Measurements from ENCODE around the gene C11orf21. TPM values are rescaled to one million over a fixed set of nuclear protein-coding genes. Genes with fewer than 3 reads are reported as not detected.
A peak's percentile ranks its signal among the peaks of the same experiment; 100 is the strongest.

Gene C11orf21
- total and polyA plus RNA-seq, 2 of the 8 experiments (the other 6 are each of a cell fraction or from before 2014, with no cell fraction given) = not detected

GRCh38 chr11:2287091-2287490 lies 14.6 kb downstream of the C11orf21 start:
- Histone ChIP-seq H3K4me2 (ENCODE audit: insufficient read depth in 1 of 2, low read depth in 2 of 2, low read length in 2 of 2) (no peak overlapping the region), H2AFZ (ENCODE audit: low read length) (no peak overlapping the region), H3K18ac (ENCODE audit: extremely low read depth, low read length) (no peak overlapping the region), H3K56ac (replicated peaks; ENCODE audit: insufficient read length, low read depth, low read length) (no peak overlapping the region), H2BK120ac (replicated peaks; ENCODE audit: low read depth, low read length) (no peak overlapping the region), H3K36me3 (ENCODE audit: control insufficient read depth in 2 of 4, insufficient read depth in 4 of 4, low read length in 3 of 4) (no peaks in the 10 kb centered on the region), H3K4me1 (replicated peaks in 1 of 4; ENCODE audit: control insufficient read depth in 3 of 4, insufficient read depth in 4 of 4, low read length in 3 of 4) (peaks cover 0 to 5% (median 3%) of the 10 kb centered on the region in 4 experiments; a peak in 2 of 7 replicates), H3K27ac (ENCODE audit: low read depth, low read length) (no peak overlapping the region), H4K91ac (replicated peaks; ENCODE audit: insufficient read length, low read length) (no peak overlapping the region), H3K9me3 (ENCODE audit: insufficient read depth in 2 of 2, low read depth in 1 of 2, low read length in 1 of 2) (no peaks in the 10 kb centered on the region), H3K23ac (ENCODE audit: insufficient read length) (no peak overlapping the region), H3K79me1 (ENCODE audit: low read depth, low read length) (no peaks in the 10 kb centered on the region), H3K14ac (ENCODE audit: insufficient read length) (no peak overlapping the region), H3K9ac (replicated peaks in 1 of 4; ENCODE audit: extremely low read depth in 1 of 4, low read depth in 3 of 4, low read length in 3 of 4) (no peak overlapping the region), H2BK12ac (ENCODE audit: low read depth, low read length) (0 out of 2 replicates have a peak overlapping the region, but pooled peaks have one; percentile 4), H4K8ac (ENCODE audit: extremely low read depth, insufficient read depth, low read length) (no peak overlapping the region), H2BK5ac (ENCODE audit: low read depth, low read length) (no peak overlapping the region), H3K27me3 (replicated peaks in 1 of 4; ENCODE audit: control insufficient read depth in 3 of 4, extremely low read depth in 1 of 4, insufficient read depth in 3 of 4, low read length in 3 of 4) (peaks cover 0 to 6% (median 4%) of the 10 kb centered on the region in 4 experiments; a peak in 4 of 7 replicates), H3K4ac (replicated peaks; ENCODE audit: insufficient read length, low read depth, low read length) (no peak overlapping the region), H2BK20ac (ENCODE audit: low read length) (no peak overlapping the region), H3K79me2 (ENCODE audit: control insufficient read depth in 1 of 2, insufficient read depth in 2 of 2, low read length in 2 of 2) (no peaks in the 10 kb centered on the region), H3K23me2 (ENCODE audit: low read depth, low read length) (no peaks in the 10 kb centered on the region), H2BK15ac (ENCODE audit: low read length) (no peak overlapping the region), H4K20me1 (replicated peaks in 1 of 2; ENCODE audit: control insufficient read depth in 1 of 2, insufficient read depth in 2 of 2, low read length in 2 of 2) (peaks cover 0 to 2% of the 10 kb centered on the region in 2 experiments), H4K5ac (ENCODE audit: insufficient read length, low read depth, low read length) (no peak overlapping the region), H2AK5ac (ENCODE audit: low read depth, low read length) (no peak overlapping the region), H3K4me3 (ENCODE audit: extremely low read depth in 1 of 4, insufficient read depth in 2 of 4, low read depth in 3 of 4, low read length in 4 of 4) (no peak overlapping the region)
- POLR2A ChIA-PET (ENCODE audit: partially characterized antibody) = interaction anchor here (0.7 kb wide), 1 partner anchor 28 kb away, joined by 3 read pairs; no protein-coding TSS in a partner anchor
- no peak for FAIRE-seq
- 85% methylated on average over 15 of the region's 16 CpGs; no CpG with 5 or more reads in 1 of the 2 experiments for WGBS, 2 experiments (ENCODE audit: extremely low coverage in 1 of 2, insufficient coverage in 1 of 2, insufficient read length in 1 of 2, insufficient replicate concordance in 2 of 2, low coverage in 1 of 2, low lambda C conversion rate in 2 of 2, missing lambda C conversion rate in 1 of 2)
- CTCF ChIA-PET (ENCODE audit: partially characterized antibody) = interaction anchor here (1.0 to 4.6 kb wide), 6 partner anchors 11 to 133 kb away, joined by 3 to 27 read pairs (median 14); no protein-coding TSS in a partner anchor
- DNase-seq (ENCODE audit: low read depth in 1 of 2, low spot score in 2 of 2) = no peak
- TF ChIP-seq POLR2A (IDR thresholded peaks at IDR 0.05; ENCODE audit: control extremely low read depth in 1 of 2, low read depth in 2 of 2, low read length in 2 of 2) (no peak), ZNF274 (IDR thresholded peaks at IDR 0.05; ENCODE audit: borderline replicate concordance, extremely low read depth, low read length) (no peak), CEBPB (IDR thresholded peaks at IDR 0.05; ENCODE audit: low read depth, low read length) (no peak), CREB1 (IDR thresholded peaks at IDR 0.05) (no peak), SRF (IDR thresholded peaks at IDR 0.05; ENCODE audit: low read depth, low read length) (no peak), CTCF (IDR thresholded peaks at IDR 0.05; ENCODE audit: control extremely low read depth in 1 of 3, insufficient read depth in 1 of 3, low read depth in 1 of 3, low read length in 3 of 3) (no peak), NRF1 (IDR thresholded peaks at IDR 0.05; ENCODE audit: low read depth, low read length) (no peak), BRCA1 (IDR thresholded peaks at IDR 0.05; ENCODE audit: low read depth, low read length) (no peak), CHD1 (IDR thresholded peaks at IDR 0.05; ENCODE audit: low read depth, low read length) (no peak), YY1 (IDR thresholded peaks at IDR 0.05; ENCODE audit: low read depth, low read length) (no peak), RNF2 (IDR thresholded peaks at IDR 0.05; ENCODE audit: borderline replicate concordance, low read depth, low read length, missing control alignments, poor library complexity, severe bottlenecking) (no peak), CHD2 (IDR thresholded peaks at IDR 0.05; ENCODE audit: low read length) (no peak)

Data from H1 (cell line).